IMR-90 (cell line): ENCODE results near the gene RBBP8. TPM values are rescaled to one million over a fixed set of nuclear protein-coding genes. Genes with fewer than 3 reads are reported as not detected.

Experiments
- ATAC-seq: fragments of 200-7000 bp; cut with Tn5 transposase; 2 replicates; pipeline ENCODE4 v1.9.1; 2020; ENCODE audit warnings: low read depth, mild to moderate bottlenecking, moderate library complexity
- BruUV-seq: library from RNA; stranded (reverse); fragments of 400-500 nt; replicated peaks from 2 replicates; lab custom pipeline; 2021; lab: Mats Ljungman, UMichigan
- CTCF ChIA-PET: fragments of 300-600 bp; formaldehyde crosslinking; extraction: SDS; loops from one replicate; lab custom pipeline; 2021; ENCODE audit warnings: antibody characterized with exemption; lab: Yijun Ruan, JAX
- POLR2A ChIA-PET: fragments of 300-600 bp; sonication (Branson Sonifier 250); formaldehyde crosslinking; loops from one replicate; lab custom pipeline; 2022; ENCODE audit warnings: antibody characterized with exemption; ENCODE audit not compliant: unreplicated experiment; lab: Charles Lee
- DNase-seq: peaks from one replicate; pipeline ENCODE4 v3.0.0; 2013
- H2AFZ ChIP-seq: replicated peaks from 2 replicates; pipeline ENCODE3; 2013; ENCODE audit warnings: low read length, mild to moderate bottlenecking; ENCODE audit not compliant: poor library complexity
- H2AK5ac ChIP-seq: 2 replicates; pipeline ENCODE4 v1.6.1; 2013; ENCODE audit warnings: low read depth, low read length, inconsistent platforms
- H2AK9ac ChIP-seq: replicated peaks from 2 replicates; pipeline ENCODE3; 2013; ENCODE audit warnings: mild to moderate bottlenecking, low read depth, low read length, moderate library complexity; ENCODE audit not compliant: poor library complexity
- H2BK120ac ChIP-seq: 2 replicates; pipeline ENCODE4 v1.6.1; 2013; ENCODE audit warnings: low read depth, low read length, inconsistent platforms
- H2BK15ac ChIP-seq: 3 replicates; pipeline ENCODE4 v1.6.1; 2013; ENCODE audit warnings: low read depth, low read length, inconsistent platforms
- H2BK20ac ChIP-seq: 2 replicates; pipeline ENCODE4 v1.6.1; 2013; ENCODE audit warnings: low read depth, mild to moderate bottlenecking, inconsistent platforms, low read length, moderate library complexity
- H2BK5ac ChIP-seq: 2 replicates; pipeline ENCODE4 v1.6.1; 2013; ENCODE audit warnings: mild to moderate bottlenecking, low read depth, low read length, inconsistent platforms; ENCODE audit not compliant: poor library complexity, severe bottlenecking
- H3K14ac ChIP-seq: replicated peaks from 2 replicates; pipeline ENCODE4 v1.6.1; 2013; ENCODE audit warnings: low read depth, low read length, inconsistent platforms
- H3K18ac ChIP-seq: 2 replicates; pipeline ENCODE4 v1.6.1; 2013; ENCODE audit warnings: low read depth, low read length, control low read depth
- H3K23ac ChIP-seq: 2 replicates; pipeline ENCODE4 v1.6.1; 2013; ENCODE audit warnings: low read depth, low read length, inconsistent platforms
- H3K27ac ChIP-seq: 2 replicates; pipeline ENCODE4 v1.5.1; 2013; ENCODE audit warnings: mild to moderate bottlenecking, control low read depth, low read length; ENCODE audit not compliant: insufficient read depth
- H3K27me3 ChIP-seq: 2 replicates; pipeline ENCODE4 v1.6.1; 2013; ENCODE audit warnings: low read length; ENCODE audit not compliant: control insufficient read depth, insufficient read depth
- H3K36me3 ChIP-seq: 2 replicates; pipeline ENCODE4 v1.6.1; 2013; ENCODE audit warnings: low read length, mixed read lengths; ENCODE audit not compliant: control insufficient read depth, insufficient read depth
- H3K4ac ChIP-seq: 2 replicates; pipeline ENCODE4 v1.6.1; 2013; ENCODE audit warnings: low read depth, low read length, inconsistent platforms
- H3K4me1 ChIP-seq: 2 replicates; pipeline ENCODE4 v1.6.1; 2013; ENCODE audit warnings: low read length, mixed read lengths; ENCODE audit not compliant: control insufficient read depth, insufficient read depth
- H3K4me2 ChIP-seq: 2 replicates; pipeline ENCODE4 v1.6.1; 2013; ENCODE audit warnings: low read depth, mild to moderate bottlenecking, control low read depth, low read length, moderate library complexity
- H3K4me3 ChIP-seq: 2 replicates; pipeline ENCODE4 v1.5.1; 2013; ENCODE audit warnings: low read depth, mild to moderate bottlenecking, control low read depth, low read length, moderate library complexity; ENCODE audit not compliant: insufficient read depth
- H3K56ac ChIP-seq: 2 replicates; pipeline ENCODE4 v1.6.1; 2013; ENCODE audit warnings: low read length, inconsistent platforms; ENCODE audit not compliant: insufficient read depth; ENCODE audit errors: extremely low read depth
- H3K79me1 ChIP-seq, 2 experiments: 2 replicates each; pipeline ENCODE4 v1.6.1; 2013; ENCODE audit warnings: low read length in 2 of 2, inconsistent platforms in 1 of 2, low read depth in 1 of 2
- H3K9ac ChIP-seq: 2 replicates; pipeline ENCODE4 v1.6.1; 2013; ENCODE audit warnings: low read depth, low read length, control low read depth
- H3K9me1 ChIP-seq: 2 replicates; pipeline ENCODE4 v1.6.1; 2013; ENCODE audit warnings: low read length, inconsistent platforms; ENCODE audit not compliant: insufficient read depth
- H3K9me3 ChIP-seq: 2 replicates; pipeline ENCODE4 v1.6.1; 2013; ENCODE audit warnings: low read length; ENCODE audit not compliant: control insufficient read depth, insufficient read depth
- H4K20me1 ChIP-seq: 2 replicates; pipeline ENCODE4 v1.6.1; 2013; ENCODE audit warnings: low read length, inconsistent platforms; ENCODE audit not compliant: insufficient read depth
- H4K5ac ChIP-seq: 2 replicates; pipeline ENCODE4 v1.6.1; 2013; ENCODE audit warnings: mild to moderate bottlenecking, low read depth, low read length, control low read depth
- H4K8ac ChIP-seq, 2 experiments: 2 replicates each; pipeline ENCODE4 v1.6.1; 2013; ENCODE audit warnings: low read depth in 2 of 2, low read length in 2 of 2, control low read depth in 1 of 2, inconsistent platforms in 1 of 2
- H4K91ac ChIP-seq: 2 replicates; pipeline ENCODE4 v1.6.1; 2013; ENCODE audit warnings: low read depth, low read length, inconsistent platforms; ENCODE audit not compliant: insufficient read depth
- CHD1 ChIP-seq: IDR thresholded peaks from 2 replicates; pipeline ENCODE4 v1.6.1; 2012; ENCODE audit warnings: low read depth, low read length, improper control_type of control experiment
- FOS ChIP-seq: fragments of 150-350 bp; IDR thresholded peaks from 2 replicates; pipeline ENCODE4 v1.6.1; 2016; ENCODE audit warnings: low read depth, low read length
- MAFK ChIP-seq: IDR thresholded peaks from 2 replicates; pipeline ENCODE4 v1.6.1; 2012; ENCODE audit warnings: low read depth, low read length, improper control_type of control experiment
- MAZ ChIP-seq: IDR thresholded peaks from 2 replicates; pipeline ENCODE4 v1.6.1; 2012; ENCODE audit warnings: low read depth, mild to moderate bottlenecking, low read length, improper control_type of control experiment, moderate library complexity, borderline replicate concordance
- NFE2L2 ChIP-seq: fragments of 150-350 bp; IDR thresholded peaks from 2 replicates; pipeline ENCODE4 v1.6.1; 2016; ENCODE audit warnings: low read depth, mild to moderate bottlenecking, low read length
- RCOR1 ChIP-seq: IDR thresholded peaks from 2 replicates; pipeline ENCODE4 v1.6.1; 2012; ENCODE audit warnings: mild to moderate bottlenecking, low read length, improper control_type of control experiment; ENCODE audit not compliant: insufficient replicate concordance
- SMC3 ChIP-seq: fragments of 150-350 bp; IDR thresholded peaks from 2 replicates; pipeline ENCODE4 v1.6.1; 2016; ENCODE audit warnings: low read depth, mild to moderate bottlenecking, antibody characterized with exemption, low read length, moderate library complexity
- WGBS, 2 experiments: methylation state at CpG; one replicate each; pipeline versions ENCODE4 v1.1.5 to v1.1.7; 2013; ENCODE audit warnings: missing lambda C conversion rate in 2 of 2; ENCODE audit not compliant: insufficient read length in 1 of 2; ENCODE audit errors: extremely low coverage in 2 of 2; 5-methylcytosine and 5-hydroxymethylcytosine counted together
- dilution Hi-C: fragments of 300-500 bp; cut with HindIII; formaldehyde crosslinking; loops from one replicate; pipeline ENCODE4 v1.14.3; 2018; ENCODE audit warnings: low sequenced_read_pairs; ENCODE audit not compliant: unreplicated experiment
- in situ Hi-C: fragments of 300-500 bp; cut with MboI; formaldehyde crosslinking; loops from 3 replicates; pipeline ENCODE4 v1.14.3; 2019; ENCODE audit warnings: low sequenced_read_pairs, inconsistent platforms, mixed read lengths
- intact Hi-C: fragments of 100-400 bp; cut with micrococcal nuclease; formaldehyde crosslinking; loops from 2 replicates; pipeline ENCODE4 v1.10.0; 2022
- polyA plus RNA-seq, 3 experiments: library from polyadenylated mRNA; depleted of rRNA; stranded (reverse); fragments of >200 nt; gene quantifications; 2 replicates each; pipeline ENCODE4 v1.2.3, GENCODE V29; 2012; ENCODE audit warnings: low replicate concordance in 1 of 3
- total RNA-seq: library from RNA; depleted of rRNA; stranded (reverse); fragments of >200 nt; gene quantifications from 2 replicates; pipeline ENCODE4 v1.2.3, GENCODE V29; 2012
- TF ChIP-seq, protein P1 (sequence below): fragments of 150-350 bp; IDR thresholded peaks from 2 replicates; pipeline ENCODE4 v1.6.1; 2017; ENCODE audit warnings: mild to moderate bottlenecking, antibody characterized with exemption, low read length, low read depth
- TF ChIP-seq, protein P2 (sequence below): conservative IDR thresholded peaks from 2 replicates; pipeline ENCODE4 v1.5.1; 2012; ENCODE audit warnings: mild to moderate bottlenecking, low read depth, low read length, improper control_type of control experiment

Gene RBBP8
- total and polyA plus RNA-seq, 2 of the 4 experiments (the other 2 are of a cell fraction) = 12.0 to 21.1 TPM

DNA sequence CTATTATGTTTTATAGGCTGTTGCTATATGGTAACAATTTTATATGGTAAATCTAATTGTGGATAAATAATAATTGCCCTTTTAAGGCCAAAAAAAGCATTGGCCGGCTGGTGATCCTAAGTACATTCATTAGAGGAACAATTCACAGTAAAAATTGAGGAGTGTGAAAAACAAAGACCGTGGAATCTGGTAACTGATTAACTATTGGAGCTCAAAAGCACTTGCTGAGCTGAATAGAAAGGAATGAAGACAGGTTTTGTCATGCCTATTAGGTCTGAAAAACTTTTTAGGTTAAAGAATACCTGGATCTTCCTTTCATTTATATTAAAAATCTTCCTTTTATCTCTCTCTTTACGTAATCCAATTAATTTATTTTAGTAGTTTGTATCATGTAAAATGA, 18.5 kb upstream of the RBBP8 start:
- ChIA-PET POLR2A (no interaction called here), CTCF (interaction anchor here (0.8 kb wide), 1 partner anchor 101 kb away, joined by 3 read pairs; no protein-coding TSS in a partner anchor)
- no TSS peak for BruUV-seq
- H3K4me2 ChIP-seq = no peak overlapping the region
- H4K5ac ChIP-seq = no peak overlapping the region
- no peak for TF ChIP-seq FOS
- no peak for TF ChIP-seq MAZ
- no peak for TF ChIP-seq MAFK
- TF ChIP-seq, protein P1, sequence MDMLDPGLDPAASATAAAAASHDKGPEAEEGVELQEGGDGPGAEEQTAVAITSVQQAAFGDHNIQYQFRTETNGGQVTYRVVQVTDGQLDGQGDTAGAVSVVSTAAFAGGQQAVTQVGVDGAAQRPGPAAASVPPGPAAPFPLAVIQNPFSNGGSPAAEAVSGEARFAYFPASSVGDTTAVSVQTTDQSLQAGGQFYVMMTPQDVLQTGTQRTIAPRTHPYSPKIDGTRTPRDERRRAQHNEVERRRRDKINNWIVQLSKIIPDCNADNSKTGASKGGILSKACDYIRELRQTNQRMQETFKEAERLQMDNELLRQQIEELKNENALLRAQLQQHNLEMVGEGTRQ = no peak
- TF ChIP-seq NFE2L2 = no peak
- TF ChIP-seq, protein P2, sequence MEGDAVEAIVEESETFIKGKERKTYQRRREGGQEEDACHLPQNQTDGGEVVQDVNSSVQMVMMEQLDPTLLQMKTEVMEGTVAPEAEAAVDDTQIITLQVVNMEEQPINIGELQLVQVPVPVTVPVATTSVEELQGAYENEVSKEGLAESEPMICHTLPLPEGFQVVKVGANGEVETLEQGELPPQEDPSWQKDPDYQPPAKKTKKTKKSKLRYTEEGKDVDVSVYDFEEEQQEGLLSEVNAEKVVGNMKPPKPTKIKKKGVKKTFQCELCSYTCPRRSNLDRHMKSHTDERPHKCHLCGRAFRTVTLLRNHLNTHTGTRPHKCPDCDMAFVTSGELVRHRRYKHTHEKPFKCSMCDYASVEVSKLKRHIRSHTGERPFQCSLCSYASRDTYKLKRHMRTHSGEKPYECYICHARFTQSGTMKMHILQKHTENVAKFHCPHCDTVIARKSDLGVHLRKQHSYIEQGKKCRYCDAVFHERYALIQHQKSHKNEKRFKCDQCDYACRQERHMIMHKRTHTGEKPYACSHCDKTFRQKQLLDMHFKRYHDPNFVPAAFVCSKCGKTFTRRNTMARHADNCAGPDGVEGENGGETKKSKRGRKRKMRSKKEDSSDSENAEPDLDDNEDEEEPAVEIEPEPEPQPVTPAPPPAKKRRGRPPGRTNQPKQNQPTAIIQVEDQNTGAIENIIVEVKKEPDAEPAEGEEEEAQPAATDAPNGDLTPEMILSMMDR = no peak
- TF ChIP-seq CHD1 = no peak
- no peak for TF ChIP-seq SMC3
- no peak for TF ChIP-seq RCOR1
- ATAC-seq (no peak), DNase-seq (no peak)
- no peaks in the 10 kb centered on the region for H3K4me1 ChIP-seq
- no peak overlapping the region for H3K27ac ChIP-seq
- no peak overlapping the region for H2AK5ac ChIP-seq
- intact Hi-C loops (no loop called here), dilution Hi-C loops (no loop called here), in situ Hi-C loops (no loop called here)
- no peaks in the 10 kb centered on the region for H3K27me3 ChIP-seq
- H3K4me3 ChIP-seq = no peak overlapping the region
- no peak overlapping the region for H3K23ac ChIP-seq
- H2BK20ac ChIP-seq = no peak overlapping the region
- H2AK9ac ChIP-seq = no peak overlapping the region
- no peak overlapping the region for H2BK120ac ChIP-seq
- no peaks in the 10 kb centered on the region for H4K20me1 ChIP-seq
- H4K91ac ChIP-seq = no peak overlapping the region
- no peaks in the 10 kb centered on the region for H3K9me3 ChIP-seq
- no peak overlapping the region for H2BK5ac ChIP-seq
- no peak overlapping the region for H2BK15ac ChIP-seq
- H3K4ac ChIP-seq = no peak overlapping the region
- no peak overlapping the region for H3K14ac ChIP-seq
- H3K56ac ChIP-seq = no peak overlapping the region
- 100% methylated on average over 1 of the region's 3 CpGs; no CpG with 5 or more reads in 1 of the 2 experiments for WGBS, 2 experiments
- H3K9ac ChIP-seq = no peak overlapping the region
- H4K8ac ChIP-seq = no peak overlapping the region
- H2AFZ ChIP-seq = no peak overlapping the region
- no peak overlapping the region for H3K18ac ChIP-seq
- H3K79me1 ChIP-seq = no peaks in the 10 kb centered on the region
- no peaks in the 10 kb centered on the region for H3K36me3 ChIP-seq
- no peaks in the 10 kb centered on the region for H3K9me1 ChIP-seq
